Measurements from ENCODE around the gene CDH1. TPM values are rescaled to one million over a fixed set of nuclear protein-coding genes. Genes with fewer than 3 reads are reported as not detected.

Gene CDH1
- total and polyA plus RNA-seq, 4 donors: 0.23 to 9.6 (median 0.67) TPM

GRCh38 chr16:68750193-68750695 lies 13.2 kb downstream of the CDH1 start:
- 83 to 87% methylated on average over 8 of the region's 8 CpGs for WGBS, 2 donors
- Histone ChIP-seq H3K27ac (ENCODE audit: low read depth in 1 of 2, low read length in 2 of 2) (no peak overlapping the region), H3K36me3 (ENCODE audit: control insufficient read depth in 1 of 2, insufficient read depth in 2 of 2, low read length in 1 of 2) (no peaks in the 10 kb centered on the region), H3K4me3 (ENCODE audit: low read length in 2 of 2) (no peak overlapping the region), H3K27me3 (ENCODE audit: control insufficient read depth in 1 of 2, insufficient read depth in 2 of 2, low read length in 1 of 2) (no peaks in the 10 kb centered on the region), H3K9me3 (ENCODE audit: control insufficient read depth, low read length) (no peaks in the 10 kb centered on the region), H3K4me1 (ENCODE audit: control insufficient read depth in 1 of 2, insufficient read depth in 2 of 2, low read length in 2 of 2) (no peaks in the 10 kb centered on the region)
- ATAC-seq (ENCODE audit: low FRiP score) (no peak), DNase-seq (no peak)
- intact Hi-C loops (cut with DNase I): no loop called here

GRCh38 chr16:68751160-68751559 lies 14.1 kb downstream of the CDH1 start:
- no peaks in the 10 kb centered on the region for H3K27me3 ChIP-seq (ENCODE audit: control insufficient read depth in 1 of 2, insufficient read depth in 2 of 2, low read length in 1 of 2)
- H3K4me3 ChIP-seq (ENCODE audit: low read length in 2 of 2): no peak overlapping the region
- DNase-seq: no peak
- no peak for ATAC-seq (ENCODE audit: low FRiP score)
- 90 to 93% methylated on average over 4 of the region's 4 CpGs for WGBS, 2 donors
- H3K36me3 ChIP-seq (ENCODE audit: control insufficient read depth in 1 of 2, insufficient read depth in 2 of 2, low read length in 1 of 2): no peaks in the 10 kb centered on the region
- intact Hi-C loops (cut with DNase I): no loop called here
- no peak overlapping the region for H3K27ac ChIP-seq (ENCODE audit: low read depth in 1 of 2, low read length in 2 of 2)
- no peaks in the 10 kb centered on the region for H3K4me1 ChIP-seq (ENCODE audit: control insufficient read depth in 1 of 2, insufficient read depth in 2 of 2, low read length in 2 of 2)
- no peaks in the 10 kb centered on the region for H3K9me3 ChIP-seq (ENCODE audit: control insufficient read depth, low read length)

GRCh38 chr16:68752602-68753001 lies 15.5 kb downstream of the CDH1 start:
- 81 to 82% methylated on average over 3 of the region's 3 CpGs for WGBS, 2 donors
- H3K27me3 ChIP-seq (ENCODE audit: control insufficient read depth in 1 of 2, insufficient read depth in 2 of 2, low read length in 1 of 2): no peaks in the 10 kb centered on the region
- H3K9me3 ChIP-seq (ENCODE audit: control insufficient read depth, low read length): no peaks in the 10 kb centered on the region
- H3K36me3 ChIP-seq (ENCODE audit: control insufficient read depth in 1 of 2, insufficient read depth in 2 of 2, low read length in 1 of 2): no peaks in the 10 kb centered on the region
- no peaks in the 10 kb centered on the region for H3K4me1 ChIP-seq (ENCODE audit: control insufficient read depth in 1 of 2, insufficient read depth in 2 of 2, low read length in 2 of 2)
- ATAC-seq (ENCODE audit: low FRiP score) (no peak), DNase-seq (no peak)
- H3K4me3 ChIP-seq (ENCODE audit: low read length in 2 of 2): no peak overlapping the region
- H3K27ac ChIP-seq (ENCODE audit: low read depth in 1 of 2, low read length in 2 of 2): no peak overlapping the region
- intact Hi-C loops (cut with DNase I): no loop called here

- H3K9me3 ChIP-seq (ENCODE audit: control insufficient read depth, low read length): no peaks in the 10 kb centered on the region
- H3K27me3 ChIP-seq (ENCODE audit: control insufficient read depth in 1 of 2, insufficient read depth in 2 of 2, low read length in 1 of 2): no peaks in the 10 kb centered on the region
- ATAC-seq (ENCODE audit: low FRiP score) (no peak), DNase-seq (no peak)
- intact Hi-C loops (cut with DNase I): no loop called here
- no peak overlapping the region for H3K4me3 ChIP-seq (ENCODE audit: low read length in 2 of 2)
- no peaks in the 10 kb centered on the region for H3K4me1 ChIP-seq (ENCODE audit: control insufficient read depth in 1 of 2, insufficient read depth in 2 of 2, low read length in 2 of 2)
- H3K27ac ChIP-seq (ENCODE audit: low read depth in 1 of 2, low read length in 2 of 2): no peak overlapping the region
- no peaks in the 10 kb centered on the region for H3K36me3 ChIP-seq (ENCODE audit: control insufficient read depth in 1 of 2, insufficient read depth in 2 of 2, low read length in 1 of 2)
- 77 to 81% methylated on average over 7 of the region's 7 CpGs for WGBS, 2 donors
These were observed 17.1 kb downstream of the CDH1 start for GRCh38 chr16:68754084-68754792.

- intact Hi-C loops (cut with DNase I): no loop called here
- no peaks in the 10 kb centered on the region for H3K9me3 ChIP-seq (ENCODE audit: control insufficient read depth, low read length)
- WGBS, 2 donors: 68 to 71% methylated on average over 10 of the region's 10 CpGs
- no peaks in the 10 kb centered on the region for H3K36me3 ChIP-seq (ENCODE audit: control insufficient read depth in 1 of 2, insufficient read depth in 2 of 2, low read length in 1 of 2)
- no peak overlapping the region for H3K27ac ChIP-seq (ENCODE audit: low read depth in 1 of 2, low read length in 2 of 2)
- H3K27me3 ChIP-seq (ENCODE audit: control insufficient read depth in 1 of 2, insufficient read depth in 2 of 2, low read length in 1 of 2): no peaks in the 10 kb centered on the region
- no peak for ATAC-seq (ENCODE audit: low FRiP score)
- H3K4me1 ChIP-seq (ENCODE audit: control insufficient read depth in 1 of 2, insufficient read depth in 2 of 2, low read length in 2 of 2): no peaks in the 10 kb centered on the region
- DNase-seq: no peak
- no peak overlapping the region for H3K4me3 ChIP-seq (ENCODE audit: low read length in 2 of 2)
These were observed 19.3 kb downstream of the CDH1 start for GRCh38 chr16:68756239-68756915.

- Histone ChIP-seq H3K27ac (ENCODE audit: low read depth in 1 of 2, low read length in 2 of 2) (no peak overlapping the region), H3K36me3 (ENCODE audit: control insufficient read depth in 1 of 2, insufficient read depth in 2 of 2, low read length in 1 of 2) (no peaks in the 10 kb centered on the region), H3K27me3 (ENCODE audit: control insufficient read depth in 1 of 2, insufficient read depth in 2 of 2, low read length in 1 of 2) (no peaks in the 10 kb centered on the region), H3K4me1 (ENCODE audit: control insufficient read depth in 1 of 2, insufficient read depth in 2 of 2, low read length in 2 of 2) (no peaks in the 10 kb centered on the region), H3K4me3 (ENCODE audit: low read length in 2 of 2) (no peak overlapping the region), H3K9me3 (ENCODE audit: control insufficient read depth, low read length) (no peaks in the 10 kb centered on the region)
- ATAC-seq (ENCODE audit: low FRiP score) (no peak), DNase-seq (no peak)
- intact Hi-C loops (cut with DNase I): no loop called here
These were observed 20.5 kb downstream of the CDH1 start for GRCh38 chr16:68757625-68757935.

GRCh38 chr16:68759062-68759461 lies 22.0 kb downstream of the CDH1 start:
- Histone ChIP-seq H3K9me3 (ENCODE audit: control insufficient read depth, low read length) (no peaks in the 10 kb centered on the region), H3K27me3 (ENCODE audit: control insufficient read depth in 1 of 2, insufficient read depth in 2 of 2, low read length in 1 of 2) (no peaks in the 10 kb centered on the region), H3K4me3 (ENCODE audit: low read length in 2 of 2) (no peak overlapping the region), H3K4me1 (ENCODE audit: control insufficient read depth in 1 of 2, insufficient read depth in 2 of 2, low read length in 2 of 2) (no peaks in the 10 kb centered on the region), H3K36me3 (ENCODE audit: control insufficient read depth in 1 of 2, insufficient read depth in 2 of 2, low read length in 1 of 2) (no peaks in the 10 kb centered on the region), H3K27ac (ENCODE audit: low read depth in 1 of 2, low read length in 2 of 2) (no peak overlapping the region)
- intact Hi-C loops (cut with DNase I): no loop called here
- 95 to 98% methylated on average over 6 of the region's 6 CpGs for whole genome bisulfite sequencing, 2 donors
- ATAC-seq (ENCODE audit: low FRiP score) (no peak), DNase-seq (no peak)

- ATAC-seq (ENCODE audit: low FRiP score) (no peak), DNase-seq (no peak)
- Histone ChIP-seq H3K9me3 (ENCODE audit: control insufficient read depth, low read length) (no peaks in the 10 kb centered on the region), H3K4me3 (ENCODE audit: low read length in 2 of 2) (no peak overlapping the region), H3K27ac (ENCODE audit: low read depth in 1 of 2, low read length in 2 of 2) (no peak overlapping the region), H3K36me3 (ENCODE audit: control insufficient read depth in 1 of 2, insufficient read depth in 2 of 2, low read length in 1 of 2) (no peaks in the 10 kb centered on the region), H3K4me1 (ENCODE audit: control insufficient read depth in 1 of 2, insufficient read depth in 2 of 2, low read length in 2 of 2) (no peaks in the 10 kb centered on the region), H3K27me3 (ENCODE audit: control insufficient read depth in 1 of 2, insufficient read depth in 2 of 2, low read length in 1 of 2) (no peaks in the 10 kb centered on the region)
- intact Hi-C loops (cut with DNase I): no loop called here
- WGBS, 2 donors: 67 to 75% methylated on average over 8 of the region's 8 CpGs
These were observed 23.7 kb downstream of the CDH1 start for GRCh38 chr16:68760671-68761275.

Data from aorta (tissue), 5 donors.